MCF 10A (cell line): ENCODE measurements around the gene RBPJL. TPM values are rescaled to one million over a fixed set of nuclear protein-coding genes. Genes with fewer than 3 reads are reported as not detected.

Experiments
- BruUV-seq: library from RNA; stranded (reverse); fragments of 400-500 nt; replicated peaks from 2 replicates; lab custom pipeline; 2021; lab: Mats Ljungman, UMichigan
- CTCF ChIA-PET: fragments of 300-600 bp; sonication (Branson Sonifier 250); formaldehyde crosslinking; extraction: SDS; loops from one replicate; lab custom pipeline; 2021; ENCODE audit warnings: antibody characterized with exemption, inconsistent platforms; lab: Yijun Ruan, JAX
- POLR2A ChIA-PET: fragments of 300-600, 350-650 bp; sonication (Branson Sonifier 250); formaldehyde crosslinking; extraction: SDS; loops from one replicate; lab custom pipeline; 2020; ENCODE audit warnings: antibody characterized with exemption, inconsistent platforms; lab: Yijun Ruan, JAX
- DNase-seq: peaks from one replicate; pipeline ENCODE4 v3.0.0-alpha.2; 2018; ENCODE audit not compliant: unreplicated experiment
- H3K27ac Mint-ChIP-seq: one replicate; pipeline ENCODE4 v1.8.0; 2022; ENCODE audit warnings: mild to moderate bottlenecking, low read depth, mixed read lengths; ENCODE audit not compliant: unreplicated experiment
- H3K27me3 Mint-ChIP-seq: one replicate; pipeline ENCODE4 v1.8.0; 2022; ENCODE audit warnings: mixed read lengths; ENCODE audit not compliant: insufficient read depth, unreplicated experiment
- H3K36me3 Mint-ChIP-seq: one replicate; pipeline ENCODE4 v1.8.0; 2022; ENCODE audit warnings: mild to moderate bottlenecking, moderate library complexity, mixed read lengths; ENCODE audit not compliant: insufficient read depth, unreplicated experiment
- H3K4me1 Mint-ChIP-seq: one replicate; pipeline ENCODE4 v1.8.0; 2022; ENCODE audit warnings: mixed read lengths; ENCODE audit not compliant: insufficient read depth, unreplicated experiment
- H3K4me3 Mint-ChIP-seq: one replicate; pipeline ENCODE4 v1.8.0; 2022; ENCODE audit warnings: mild to moderate bottlenecking, moderate library complexity, mixed read lengths; ENCODE audit not compliant: unreplicated experiment
- H3K9me3 Mint-ChIP-seq: one replicate; pipeline ENCODE4 v1.8.0; 2022; ENCODE audit warnings: mixed read lengths; ENCODE audit not compliant: unreplicated experiment
- intact Hi-C: fragments of 100-400 bp; cut with micrococcal nuclease; formaldehyde crosslinking; loops from 2 replicates; pipeline ENCODE4 v1.14.1; 2022
- total RNA-seq: library from RNA; stranded (reverse); gene quantifications from 2 replicates; pipeline ENCODE4 v1.2.3, GENCODE V29; 2022
- TF ChIP-seq, protein P1 (sequence below): fragments of 200-600 bp; IDR thresholded peaks from one replicate; pipeline ENCODE4 v1.8.0; 2022; ENCODE audit warnings: antibody characterized with exemption, mild to moderate bottlenecking; ENCODE audit not compliant: unreplicated experiment

RBPJL gene
- total RNA-seq, 1 experiment from 2014 or later: not detected

DNA sequence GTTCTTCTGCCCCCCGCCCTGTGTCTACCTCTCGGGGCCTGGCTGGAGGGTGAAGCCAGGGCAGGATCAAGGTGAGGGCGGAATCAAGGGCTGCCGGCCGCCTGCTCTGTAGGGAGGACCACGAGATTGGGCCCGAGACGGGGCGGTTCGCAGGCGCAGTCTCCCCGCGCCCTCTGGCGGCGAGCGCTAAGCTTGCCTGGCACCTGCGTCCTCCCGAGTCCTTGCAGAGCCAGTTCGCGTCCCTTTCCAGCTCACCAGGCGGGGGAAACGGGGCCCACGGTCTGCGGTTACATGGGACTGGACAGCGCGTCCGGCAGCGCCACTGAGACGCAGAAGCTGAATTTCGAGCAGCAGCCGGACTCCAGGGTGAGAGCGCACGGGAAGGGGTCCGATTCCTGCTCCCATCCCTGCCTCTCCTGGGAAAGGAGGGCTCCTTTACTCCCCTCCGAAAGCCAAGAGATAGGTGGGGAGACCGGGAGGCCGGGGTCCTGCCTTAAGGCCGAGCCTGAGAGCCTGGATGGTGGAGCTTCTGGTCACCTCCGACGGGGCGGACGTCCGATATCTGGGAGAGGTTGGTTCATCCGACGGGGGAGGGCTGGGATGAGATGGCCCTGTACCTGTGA lies 5.1 kb downstream of the RBPJL start:
- POLR2A ChIA-PET: interaction anchor here (0.5 to 1.3 kb wide), 5 partner anchors 11 to 268 kb away, joined by 3 to 5 read pairs (median 3); no protein-coding TSS in a partner anchor
- H3K9me3 Mint-ChIP-seq: no peaks in the 10 kb centered on the region
- no peak overlapping the region for H3K4me3 Mint-ChIP-seq
- peak; percentile 55 for DNase-seq
- no peaks in the 10 kb centered on the region for H3K36me3 Mint-ChIP-seq
- H3K4me1 Mint-ChIP-seq: no peaks in the 10 kb centered on the region
- BruUV-seq: no TSS peak
- intact Hi-C loops: loop anchor here (1.0 to 5.0 kb wide), 2 partner anchors 269 to 300 kb away; no protein-coding TSS in a partner anchor
- no peaks in the 10 kb centered on the region for H3K27me3 Mint-ChIP-seq
- TF ChIP-seq, protein P1, sequence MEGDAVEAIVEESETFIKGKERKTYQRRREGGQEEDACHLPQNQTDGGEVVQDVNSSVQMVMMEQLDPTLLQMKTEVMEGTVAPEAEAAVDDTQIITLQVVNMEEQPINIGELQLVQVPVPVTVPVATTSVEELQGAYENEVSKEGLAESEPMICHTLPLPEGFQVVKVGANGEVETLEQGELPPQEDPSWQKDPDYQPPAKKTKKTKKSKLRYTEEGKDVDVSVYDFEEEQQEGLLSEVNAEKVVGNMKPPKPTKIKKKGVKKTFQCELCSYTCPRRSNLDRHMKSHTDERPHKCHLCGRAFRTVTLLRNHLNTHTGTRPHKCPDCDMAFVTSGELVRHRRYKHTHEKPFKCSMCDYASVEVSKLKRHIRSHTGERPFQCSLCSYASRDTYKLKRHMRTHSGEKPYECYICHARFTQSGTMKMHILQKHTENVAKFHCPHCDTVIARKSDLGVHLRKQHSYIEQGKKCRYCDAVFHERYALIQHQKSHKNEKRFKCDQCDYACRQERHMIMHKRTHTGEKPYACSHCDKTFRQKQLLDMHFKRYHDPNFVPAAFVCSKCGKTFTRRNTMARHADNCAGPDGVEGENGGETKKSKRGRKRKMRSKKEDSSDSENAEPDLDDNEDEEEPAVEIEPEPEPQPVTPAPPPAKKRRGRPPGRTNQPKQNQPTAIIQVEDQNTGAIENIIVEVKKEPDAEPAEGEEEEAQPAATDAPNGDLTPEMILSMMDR: peak; percentile 80
- no peak overlapping the region for H3K27ac Mint-ChIP-seq
- CTCF ChIA-PET: interaction anchor here (0.6 to 5.0 kb wide), 50 partner anchors 9 to 588 kb away, joined by 3 to 66 read pairs (median 3); partner anchors contain the start of genes SYS1 and WFDC12

DNA sequence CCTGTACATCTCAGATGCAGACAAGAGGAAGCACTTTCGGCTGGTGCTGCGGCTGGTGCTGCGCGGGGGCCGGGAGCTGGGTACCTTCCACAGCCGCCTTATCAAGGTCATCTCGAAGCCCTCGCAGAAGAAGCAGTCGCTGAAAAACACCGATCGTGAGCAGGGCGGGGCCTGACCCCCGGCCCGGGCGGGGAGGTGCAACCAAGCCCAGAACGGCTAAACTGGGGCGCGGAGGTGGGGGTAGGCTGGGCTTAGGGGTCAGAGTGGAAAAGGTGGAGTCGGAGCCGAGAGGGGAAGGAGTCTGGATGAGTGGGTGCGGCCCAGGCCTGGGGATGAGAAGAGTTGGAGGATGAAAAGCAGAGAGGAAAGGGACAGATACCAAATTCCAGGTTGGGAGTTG lies 5.6 kb downstream of the RBPJL start:
- Mint-ChIP-seq H3K4me1 (no peaks in the 10 kb centered on the region), H3K4me3 (no peak overlapping the region), H3K27ac (no peak overlapping the region), H3K36me3 (no peaks in the 10 kb centered on the region), H3K27me3 (no peaks in the 10 kb centered on the region), H3K9me3 (no peaks in the 10 kb centered on the region)
- intact Hi-C loops: loop anchor here (5.0 kb wide), 1 partner anchor 270 kb away; no protein-coding TSS in a partner anchor
- POLR2A ChIA-PET: interaction anchor here (0.5 to 1.3 kb wide), 4 partner anchors 30 to 269 kb away, joined by 3 to 5 read pairs (median 3); no protein-coding TSS in a partner anchor
- no TSS peak for BruUV-seq
- TF ChIP-seq, protein P1: no peak
- CTCF ChIA-PET: interaction anchor here (0.6 to 5.0 kb wide), 50 partner anchors 9 to 588 kb away, joined by 3 to 66 read pairs (median 3); partner anchors contain the start of genes SYS1 and WFDC12
- no peak for DNase-seq

DNA sequence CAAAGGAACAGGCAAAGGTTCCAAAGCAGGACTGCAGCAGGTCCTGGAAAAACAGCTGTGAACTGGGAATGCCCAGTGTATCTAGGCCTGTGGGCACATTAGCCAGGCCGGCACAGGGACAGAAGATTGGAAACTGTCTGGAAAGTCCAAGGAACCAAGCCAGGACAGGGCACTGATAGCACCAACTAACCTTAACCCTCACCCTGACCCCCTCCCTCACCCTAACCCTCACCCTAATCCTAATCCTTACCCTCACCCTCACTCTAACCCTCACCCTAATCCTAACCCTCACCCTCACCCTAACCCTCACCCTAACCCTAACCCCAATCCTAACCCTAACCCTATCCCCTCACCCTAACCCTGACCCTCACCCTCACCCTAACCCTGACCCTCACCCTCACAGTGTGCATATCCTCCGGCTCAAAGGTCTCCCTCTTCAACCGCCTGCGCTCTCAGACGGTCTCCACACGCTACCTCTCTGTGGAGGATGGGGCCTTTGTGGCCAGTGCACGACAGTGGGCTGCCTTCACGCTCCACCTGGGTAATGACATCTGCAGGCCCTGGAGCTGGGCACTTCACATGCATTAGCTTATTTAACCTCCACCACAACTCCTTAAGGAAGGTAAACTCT lies 6.5 kb downstream of the RBPJL start:
- intact Hi-C loops: loop anchor here (5.0 kb wide), 1 partner anchor 271 kb away; no protein-coding TSS in a partner anchor
- no peaks in the 10 kb centered on the region for H3K36me3 Mint-ChIP-seq
- POLR2A ChIA-PET: no interaction called here
- H3K9me3 Mint-ChIP-seq: no peaks in the 10 kb centered on the region
- DNase-seq: no peak
- no peaks in the 10 kb centered on the region for H3K27me3 Mint-ChIP-seq
- H3K27ac Mint-ChIP-seq: no peak overlapping the region
- CTCF ChIA-PET: interaction anchor here (0.6 to 5.0 kb wide), 15 partner anchors 10 to 434 kb away, joined by 3 to 66 read pairs (median 4); partner anchors contain the start of gene SYS1
- TF ChIP-seq, protein P1: no peak
- H3K4me1 Mint-ChIP-seq: no peaks in the 10 kb centered on the region
- no peak overlapping the region for H3K4me3 Mint-ChIP-seq
- no TSS peak for BruUV-seq

DNA sequence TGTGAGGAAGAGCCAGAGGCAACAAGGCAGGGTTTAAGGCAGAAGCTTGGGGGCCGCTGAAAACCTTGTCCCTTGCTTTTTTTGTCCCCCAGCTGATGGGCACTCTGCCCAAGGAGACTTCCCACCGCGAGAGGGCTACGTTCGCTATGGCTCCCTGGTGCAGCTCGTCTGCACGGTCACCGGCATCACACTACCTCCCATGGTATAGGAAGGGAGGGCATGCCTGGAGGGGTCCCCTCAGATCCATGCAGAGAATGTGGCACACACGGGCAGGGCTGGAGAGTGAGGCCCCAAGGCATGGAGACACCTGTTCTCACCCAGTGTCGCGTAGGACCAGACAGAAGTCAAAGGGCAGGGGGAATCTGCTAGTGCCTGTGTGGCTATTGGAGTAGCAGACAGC lies 7.3 kb downstream of the RBPJL start:
- ChIA-PET CTCF (interaction anchor here (0.7 to 5.0 kb wide), 10 partner anchors 9 to 269 kb away, joined by 3 to 66 read pairs (median 5); partner anchors contain the start of gene SYS1), POLR2A (no interaction called here)
- no peaks in the 10 kb centered on the region for H3K36me3 Mint-ChIP-seq
- DNase-seq: no peak
- intact Hi-C loops: loop anchor here (5.0 kb wide), 1 partner anchor 272 kb away; no protein-coding TSS in a partner anchor
- BruUV-seq: no TSS peak
- no peaks in the 10 kb centered on the region for H3K9me3 Mint-ChIP-seq
- H3K4me3 Mint-ChIP-seq: no peak overlapping the region
- TF ChIP-seq, protein P1: no peak
- H3K27me3 Mint-ChIP-seq: no peaks in the 10 kb centered on the region
- peaks cover 2% of the 10 kb centered on the region for H3K4me1 Mint-ChIP-seq
- no peak overlapping the region for H3K27ac Mint-ChIP-seq
